ENCODE results near the gene OR51L1.
"Not testable (repeated sequence)": the region's sequence is repeated elsewhere in the genome, so short reads cannot be mapped to it uniquely, and the experiment has no call there.

Gene OR51L1, protein sequence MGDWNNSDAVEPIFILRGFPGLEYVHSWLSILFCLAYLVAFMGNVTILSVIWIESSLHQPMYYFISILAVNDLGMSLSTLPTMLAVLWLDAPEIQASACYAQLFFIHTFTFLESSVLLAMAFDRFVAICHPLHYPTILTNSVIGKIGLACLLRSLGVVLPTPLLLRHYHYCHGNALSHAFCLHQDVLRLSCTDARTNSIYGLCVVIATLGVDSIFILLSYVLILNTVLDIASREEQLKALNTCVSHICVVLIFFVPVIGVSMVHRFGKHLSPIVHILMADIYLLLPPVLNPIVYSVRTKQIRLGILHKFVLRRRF

GRCh38 chr11:4994551-4994950 is at the start of gene OR51L1:
Gene OR51L1 (plus strand): TSS chr11:4994851. CDS start chr11:4998983, 4,132 bp downstream.
- TF ChIP-seq, protein P1, sequence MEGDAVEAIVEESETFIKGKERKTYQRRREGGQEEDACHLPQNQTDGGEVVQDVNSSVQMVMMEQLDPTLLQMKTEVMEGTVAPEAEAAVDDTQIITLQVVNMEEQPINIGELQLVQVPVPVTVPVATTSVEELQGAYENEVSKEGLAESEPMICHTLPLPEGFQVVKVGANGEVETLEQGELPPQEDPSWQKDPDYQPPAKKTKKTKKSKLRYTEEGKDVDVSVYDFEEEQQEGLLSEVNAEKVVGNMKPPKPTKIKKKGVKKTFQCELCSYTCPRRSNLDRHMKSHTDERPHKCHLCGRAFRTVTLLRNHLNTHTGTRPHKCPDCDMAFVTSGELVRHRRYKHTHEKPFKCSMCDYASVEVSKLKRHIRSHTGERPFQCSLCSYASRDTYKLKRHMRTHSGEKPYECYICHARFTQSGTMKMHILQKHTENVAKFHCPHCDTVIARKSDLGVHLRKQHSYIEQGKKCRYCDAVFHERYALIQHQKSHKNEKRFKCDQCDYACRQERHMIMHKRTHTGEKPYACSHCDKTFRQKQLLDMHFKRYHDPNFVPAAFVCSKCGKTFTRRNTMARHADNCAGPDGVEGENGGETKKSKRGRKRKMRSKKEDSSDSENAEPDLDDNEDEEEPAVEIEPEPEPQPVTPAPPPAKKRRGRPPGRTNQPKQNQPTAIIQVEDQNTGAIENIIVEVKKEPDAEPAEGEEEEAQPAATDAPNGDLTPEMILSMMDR (IDR thresholded peaks at IDR 0.05; ENCODE audit: extremely low read depth, insufficient read depth, missing control alignments): no peak
- no peak for DNase-seq (ENCODE audit: low spot score)
- in situ Hi-C loops (cut with MboI; ENCODE audit: low pct_unique_long_range_greater_than_20kb, low sequenced_read_pairs, unreplicated experiment): loop anchor here (25.0 kb wide), 1 partner anchor 357 kb away; the partner anchor contains the start of genes OR51D1 and OR51E1

DNA sequence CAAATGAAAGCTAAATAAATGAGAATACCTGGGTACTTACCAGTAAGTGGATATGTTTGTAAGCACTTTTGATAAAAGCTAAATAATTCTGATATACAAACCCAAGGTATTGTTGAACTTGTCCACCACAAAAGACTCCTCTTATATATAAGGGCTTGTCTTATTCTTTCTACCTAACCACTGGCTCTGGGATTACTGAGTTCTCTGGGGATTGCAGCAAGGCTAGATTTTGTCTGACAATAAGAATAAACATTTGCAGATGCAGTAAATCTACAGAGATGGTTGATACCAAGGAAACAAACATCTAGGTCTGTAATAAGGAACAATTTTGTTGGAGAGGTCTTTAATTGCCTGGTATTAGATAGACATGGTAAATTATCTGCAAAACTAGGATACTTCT is 47.1 kb upstream of the OR51L1 start, which contains the start of gene OR51A4:
OR51A4 (minus strand) TSS at position 101 of the 400 bp plus-strand sequence. CDS start 505 bp downstream, outside the sequence.
- TF ChIP-seq, protein P1 (IDR thresholded peaks at IDR 0.05; ENCODE audit: extremely low read depth, insufficient read depth, missing control alignments): no peak
- in situ Hi-C loops (cut with MboI; ENCODE audit: low pct_unique_long_range_greater_than_20kb, low sequenced_read_pairs, unreplicated experiment): no loop called here
- DNase-seq (ENCODE audit: low spot score): no peak

DNA sequence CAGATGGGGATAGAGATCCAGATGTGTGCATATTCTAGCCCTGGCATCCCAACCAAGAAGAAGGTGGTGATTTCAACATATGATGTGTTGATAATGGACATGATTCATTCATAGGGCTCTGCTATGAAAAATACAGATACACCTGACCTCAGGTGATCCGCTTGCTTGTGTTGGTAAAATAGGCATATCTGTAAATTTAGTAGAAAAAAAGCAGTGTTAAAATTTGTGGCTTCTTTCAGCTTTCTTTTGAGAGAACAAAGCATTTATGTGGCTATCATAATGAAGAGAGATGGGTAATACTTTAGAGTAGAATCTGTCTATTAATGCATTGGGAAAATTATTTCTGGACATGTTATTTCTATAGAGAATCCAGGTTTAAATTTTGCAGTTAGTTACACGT is 39.0 kb upstream of the OR51L1 start, which contains the start of gene OR51A2:
OR51A2 (minus strand) TSS at position 101 of the 400 bp plus-strand sequence; CDS start at position 101, 0 bp downstream.
- in situ Hi-C loops (cut with MboI; ENCODE audit: low pct_unique_long_range_greater_than_20kb, low sequenced_read_pairs, unreplicated experiment); DNase-seq (ENCODE audit: low spot score): not testable (repeated sequence)

GRCh38 chr11:4957396-4957795 is 37.3 kb upstream of the OR51L1 start:
- in situ Hi-C loops (cut with MboI; ENCODE audit: low pct_unique_long_range_greater_than_20kb, low sequenced_read_pairs, unreplicated experiment): no loop called here
- DNase-seq (ENCODE audit: low spot score): no peak
- TF ChIP-seq, protein P1 (IDR thresholded peaks at IDR 0.05; ENCODE audit: extremely low read depth, insufficient read depth, missing control alignments): no peak

DNA sequence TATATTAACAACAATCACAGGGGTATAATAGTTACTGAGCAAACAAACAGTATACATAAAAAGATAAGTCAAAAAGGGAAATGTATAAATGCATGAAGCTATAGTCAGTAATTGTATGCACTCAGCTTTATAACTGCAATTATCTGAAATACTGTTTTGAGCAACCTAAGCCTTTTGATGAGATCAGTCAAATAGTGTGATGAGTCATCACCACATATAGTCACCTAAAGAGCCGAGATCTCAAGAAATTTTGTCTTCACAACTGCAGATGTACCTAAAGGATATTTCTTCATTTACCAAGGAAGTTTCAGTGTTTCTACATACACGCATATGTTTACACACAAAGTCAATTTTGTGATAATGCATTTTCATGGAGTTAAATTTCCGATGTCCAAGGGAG is 33.8 kb upstream of the OR51L1 start:
- DNase-seq (ENCODE audit: low spot score): no peak
- in situ Hi-C loops (cut with MboI; ENCODE audit: low pct_unique_long_range_greater_than_20kb, low sequenced_read_pairs, unreplicated experiment): no loop called here
- TF ChIP-seq, protein P1 (IDR thresholded peaks at IDR 0.05; ENCODE audit: extremely low read depth, insufficient read depth, missing control alignments): no peak

DNA sequence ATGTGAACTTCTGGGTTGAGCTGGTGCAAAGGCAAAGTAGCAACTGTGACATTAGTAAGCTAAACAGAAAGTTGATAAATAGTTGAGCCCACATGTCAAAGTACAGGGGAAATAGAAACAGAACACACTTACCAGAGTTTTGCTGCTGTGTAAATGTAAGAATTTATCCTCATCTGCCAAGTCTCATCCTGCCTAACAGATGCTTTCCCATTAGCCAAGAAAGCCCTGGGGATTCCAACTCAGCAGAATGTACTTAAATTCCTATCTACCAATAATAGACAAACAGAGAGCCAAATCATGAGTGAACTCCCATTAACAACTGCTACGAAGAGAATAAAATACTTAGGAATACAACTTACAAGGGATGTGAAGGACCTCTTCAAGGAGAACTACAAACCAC is 31.8 kb upstream of the OR51L1 start:
- in situ Hi-C loops (cut with MboI; ENCODE audit: low pct_unique_long_range_greater_than_20kb, low sequenced_read_pairs, unreplicated experiment): no loop called here
- TF ChIP-seq, protein P1 (IDR thresholded peaks at IDR 0.05; ENCODE audit: extremely low read depth, insufficient read depth, missing control alignments): no peak
- no peak for DNase-seq (ENCODE audit: low spot score)

DNA sequence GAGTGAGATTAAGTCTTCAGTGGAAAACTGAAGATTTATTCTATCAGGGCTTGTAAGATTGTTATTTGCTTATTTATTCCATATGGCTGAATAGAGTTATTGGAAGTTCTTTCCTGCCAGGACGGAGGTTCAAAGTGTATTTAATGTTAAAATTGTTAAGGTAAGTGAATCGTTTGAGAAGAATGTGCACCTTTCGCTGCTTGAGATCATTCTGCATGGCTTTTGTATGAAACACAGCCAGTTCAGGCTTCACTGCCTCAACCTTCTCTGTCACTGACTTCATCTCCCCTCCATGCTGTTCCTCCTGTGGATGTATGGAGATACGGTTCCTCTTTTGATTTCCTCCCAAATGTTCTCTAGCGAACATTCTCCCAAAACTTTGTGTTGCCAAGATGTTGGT is 19.2 kb upstream of the OR51L1 start:
- TF ChIP-seq, protein P1 (IDR thresholded peaks at IDR 0.05; ENCODE audit: extremely low read depth, insufficient read depth, missing control alignments): no peak
- DNase-seq (ENCODE audit: low spot score): no peak
- in situ Hi-C loops (cut with MboI; ENCODE audit: low pct_unique_long_range_greater_than_20kb, low sequenced_read_pairs, unreplicated experiment): loop anchor here (25.0 kb wide), 1 partner anchor 338 kb away; the partner anchor contains the start of genes OR51D1 and OR51E1

Measured in GM13977 (cell line).